PFSK-1 (cell line): Measurements from ENCODE around the gene FZD1.

ENCODE experiments used
- FOXP2 ChIP-seq: optimal IDR thresholded peaks from 2 replicates; pipeline ENCODE3; 2011; ENCODE audit warnings: borderline replicate concordance, control low read depth, inconsistent platforms; ENCODE audit not compliant: insufficient read depth; ENCODE audit errors: extremely low read length, extremely low read depth
- POLR2AphosphoS5 ChIP-seq: IDR thresholded peaks from 2 replicates; pipeline ENCODE4 v1.6.1; 2012; ENCODE audit warnings: low read depth, mild to moderate bottlenecking, control low read depth, low read length, moderate library complexity
- REST ChIP-seq, 2 experiments: IDR thresholded peaks; 2 replicates each; pipeline versions ENCODE4 v1.6.1 to v1.8.0; 2011 to 2012; ENCODE audit warnings: low read depth in 2 of 2, low read length in 2 of 2, control low read depth in 1 of 2, inconsistent platforms in 1 of 2, mild to moderate bottlenecking in 1 of 2, moderate library complexity in 1 of 2; ENCODE audit not compliant: insufficient read depth in 1 of 2
- SIN3A ChIP-seq: IDR thresholded peaks from 2 replicates; pipeline ENCODE4 v1.6.1; 2012; ENCODE audit warnings: mild to moderate bottlenecking, low read length, moderate library complexity, borderline replicate concordance; ENCODE audit not compliant: insufficient read depth
- TAF1 ChIP-seq: IDR thresholded peaks from 2 replicates; pipeline ENCODE4 v1.6.1; 2012; ENCODE audit warnings: low read length, control low read depth, borderline replicate concordance; ENCODE audit not compliant: insufficient read depth

Gene FZD1

GRCh38 chr7:91316426-91316825 is 52.2 kb downstream of the FZD1 start:
- TF ChIP-seq REST (IDR thresholded peaks at IDR 0.05; ENCODE audit: insufficient read depth in 1 of 2, low read depth in 2 of 2, low read length in 2 of 2) (no peak), SIN3A (no peak), FOXP2 (no peak), POLR2AphosphoS5 (no peak), TAF1 (no peak)

- TF ChIP-seq TAF1: no peak
- no peak for TF ChIP-seq POLR2AphosphoS5
- no peak for TF ChIP-seq FOXP2
- TF ChIP-seq REST (IDR thresholded peaks at IDR 0.05; ENCODE audit: insufficient read depth in 1 of 2, low read depth in 2 of 2, low read length in 2 of 2): no peak
- TF ChIP-seq SIN3A: no peak
Observed at GRCh38 chr7:91319351-91319750, 55.1 kb downstream of the FZD1 start.

GRCh38 chr7:91320366-91321078 is 56.3 kb downstream of the FZD1 start:
- TF ChIP-seq SIN3A (no peak), FOXP2 (no peak), POLR2AphosphoS5 (no peak), REST (IDR thresholded peaks at IDR 0.05; ENCODE audit: insufficient read depth in 1 of 2, low read depth in 2 of 2, low read length in 2 of 2) (no peak), TAF1 (no peak)
